IPS-18c (cell line): ENCODE data around the gene KDM3B.

ENCODE experiments used
- H3K4me3 ChIP-seq: 2 replicates; pipeline ENCODE4 v1.7.0; 2013; ENCODE audit warnings: low read depth, mild to moderate bottlenecking, low read length, moderate library complexity; ENCODE audit not compliant: insufficient read depth
- H3K9me3 ChIP-seq: one replicate; pipeline ENCODE4 v1.6.1; 2013; ENCODE audit warnings: mild to moderate bottlenecking, low read length, moderate library complexity; ENCODE audit not compliant: control insufficient read depth, insufficient read depth

The KDM3B gene

GRCh38 chr5:138339464-138339863, 13.0 kb upstream of the KDM3B start:
- no peaks in the 10 kb centered on the region for H3K9me3 ChIP-seq
- H3K4me3 ChIP-seq = peak overlapping the region; percentile 56

GRCh38 chr5:138340008-138340407, 12.5 kb upstream of the KDM3B start:
- Histone ChIP-seq H3K4me3 (no peak overlapping the region), H3K9me3 (no peaks in the 10 kb centered on the region)

GRCh38 chr5:138344887-138345622, 7.4 kb upstream of the KDM3B start:
- Histone ChIP-seq H3K9me3 (no peaks in the 10 kb centered on the region), H3K4me3 (no peak overlapping the region)

- Histone ChIP-seq H3K4me3 (no peak overlapping the region), H3K9me3 (no peaks in the 10 kb centered on the region)
These were observed 5.6 kb upstream of the KDM3B start for GRCh38 chr5:138346889-138347288.

- no peak overlapping the region for H3K4me3 ChIP-seq
These were observed 2.5 kb upstream of the KDM3B start for GRCh38 chr5:138349852-138350562.

GRCh38 chr5:138350563-138350890, 2.0 kb upstream of the KDM3B start:
- Histone ChIP-seq H3K4me3 (no peak overlapping the region), H3K9me3 (peaks cover 3% of the 10 kb centered on the region)

More at GRCh38 chr5:138349852-138350562, 2.5 kb upstream of the KDM3B start:
- H3K9me3 ChIP-seq = peaks cover 3% of the 10 kb centered on the region

GRCh38 chr5:138351056-138351455, 1.4 kb upstream of the KDM3B start:
- peaks cover 3% of the 10 kb centered on the region for H3K9me3 ChIP-seq
- no peak overlapping the region for H3K4me3 ChIP-seq

GRCh38 chr5:138351517-138351916, 968 bp upstream of the KDM3B start:
- Histone ChIP-seq H3K4me3 (no peak overlapping the region), H3K9me3 (peaks cover 3% of the 10 kb centered on the region)

GRCh38 chr5:138352722-138353559, 456 bp downstream of the KDM3B start:
- Histone ChIP-seq H3K4me3 (peak overlapping the region; percentile 95), H3K9me3 (peaks cover 3% of the 10 kb centered on the region)

- Histone ChIP-seq H3K9me3 (peaks cover 3% of the 10 kb centered on the region), H3K4me3 (peak overlapping the region; percentile 95)
These were observed 1.1 kb downstream of the KDM3B start for GRCh38 chr5:138353560-138354080.

- H3K4me3 ChIP-seq = peak overlapping the region; percentile 95
- peaks cover 3% of the 10 kb centered on the region for H3K9me3 ChIP-seq
These were observed 1.9 kb downstream of the KDM3B start for GRCh38 chr5:138354387-138354786.

GRCh38 chr5:138354926-138355378, 2.5 kb downstream of the KDM3B start:
- peaks cover 3% of the 10 kb centered on the region for H3K9me3 ChIP-seq
- H3K4me3 ChIP-seq = peak overlapping the region; percentile 95

GRCh38 chr5:138359621-138360020, 7.1 kb downstream of the KDM3B start:
- no peak overlapping the region for H3K4me3 ChIP-seq
- H3K9me3 ChIP-seq = no peaks in the 10 kb centered on the region

- Histone ChIP-seq H3K4me3 (no peak overlapping the region), H3K9me3 (no peaks in the 10 kb centered on the region)
These were observed 8.5 kb downstream of the KDM3B start for GRCh38 chr5:138360941-138361452.

GRCh38 chr5:138364576-138364975, 12.1 kb downstream of the KDM3B start:
- Histone ChIP-seq H3K4me3 (no peak overlapping the region), H3K9me3 (no peaks in the 10 kb centered on the region)

- no peak overlapping the region for H3K4me3 ChIP-seq
- no peaks in the 10 kb centered on the region for H3K9me3 ChIP-seq
These were observed 14.3 kb downstream of the KDM3B start for GRCh38 chr5:138366632-138367382.

GRCh38 chr5:138369261-138369660, 16.8 kb downstream of the KDM3B start:
- Histone ChIP-seq H3K9me3 (no peaks in the 10 kb centered on the region), H3K4me3 (no peak overlapping the region)
